ENCODE results near the gene PDE5A.
"Not testable (repeated sequence)": the region's sequence is repeated elsewhere in the genome, so short reads cannot be mapped to it uniquely, and the experiment has no call there.

PDE5A gene

GRCh38 chr4:119462733-119463132 lies 165.9 kb downstream of the PDE5A start:
- not testable (repeated sequence) for H3K4me3 Mint-ChIP-seq; H3K27me3 Mint-ChIP-seq; H3K4me1 Mint-ChIP-seq (ENCODE audit: low read depth); H3K27ac Mint-ChIP-seq; H3K9me3 Mint-ChIP-seq
- peaks cover 25% of the 10 kb centered on the region for H3K36me3 Mint-ChIP-seq (ENCODE audit: low read depth)

- not testable (repeated sequence) for H3K27me3 Mint-ChIP-seq; H3K9me3 Mint-ChIP-seq; H3K36me3 Mint-ChIP-seq (ENCODE audit: low read depth)
- Mint-ChIP-seq H3K4me1 (ENCODE audit: low read depth) (peaks cover 10% of the 10 kb centered on the region), H3K4me3 (peak overlapping the region; percentile 87), H3K27ac (peak overlapping the region; percentile 61)
Observed at GRCh38 chr4:119455734-119456133, 172.9 kb downstream of the PDE5A start.

- H3K27me3 Mint-ChIP-seq; H3K36me3 Mint-ChIP-seq (ENCODE audit: low read depth); H3K9me3 Mint-ChIP-seq: not testable (repeated sequence)
- peak overlapping the region; percentile 95 for H3K27ac Mint-ChIP-seq
- peaks cover 13% of the 10 kb centered on the region for H3K4me1 Mint-ChIP-seq (ENCODE audit: low read depth)
- peak overlapping the region; percentile 87 for H3K4me3 Mint-ChIP-seq
Observed at GRCh38 chr4:119454491-119455270, 173.9 kb downstream of the PDE5A start.

GRCh38 chr4:119454151-119454490 lies 174.5 kb downstream of the PDE5A start:
- H3K27ac Mint-ChIP-seq, result peak overlapping the region; percentile 95
- H3K4me3 Mint-ChIP-seq, result peak overlapping the region; percentile 87
- peaks cover 13% of the 10 kb centered on the region for H3K4me1 Mint-ChIP-seq (ENCODE audit: low read depth)

GRCh38 chr4:119453286-119453685 lies 175.3 kb downstream of the PDE5A start:
- not testable (repeated sequence) for H3K27ac Mint-ChIP-seq; H3K9me3 Mint-ChIP-seq; H3K27me3 Mint-ChIP-seq; H3K36me3 Mint-ChIP-seq (ENCODE audit: low read depth)
- Mint-ChIP-seq H3K4me1 (ENCODE audit: low read depth) (peaks cover 13% of the 10 kb centered on the region), H3K4me3 (peak overlapping the region; percentile 47)

More at GRCh38 chr4:119454151-119454490, 174.5 kb downstream of the PDE5A start:
- H3K27me3 Mint-ChIP-seq; H3K36me3 Mint-ChIP-seq (ENCODE audit: low read depth); H3K9me3 Mint-ChIP-seq: not testable (repeated sequence)

- not testable (repeated sequence) for H3K4me1 Mint-ChIP-seq (ENCODE audit: low read depth); H3K9me3 Mint-ChIP-seq; H3K36me3 Mint-ChIP-seq (ENCODE audit: low read depth); H3K27me3 Mint-ChIP-seq; H3K4me3 Mint-ChIP-seq; H3K27ac Mint-ChIP-seq
Observed at GRCh38 chr4:119449851-119450250, 178.8 kb downstream of the PDE5A start.

All from stimulated activated naive CD8-positive, alpha-beta T cell treated with anti-CD3 and anti-CD28 coated beads, Interleukin-15, Interleukin-2, amounts not matched to agents 100 ng/mL and 50 ng/mL, for 24 hours (primary cell).